ENCODE results near the gene UCHL5. TPM values are rescaled to one million over a fixed set of nuclear protein-coding genes. Genes with fewer than 3 reads are reported as not detected.
"Not testable (repeated sequence)": the region's sequence is repeated elsewhere in the genome, so short reads cannot be mapped to it uniquely, and the experiment has no call there.

The UCHL5 gene
- total and polyA plus RNA-seq, 2 donors (not counting 1 experiment from before 2014, with no cell fraction given): 19.5 to 29.6 TPM

GRCh38 chr1:192994141-192994540, 65.0 kb downstream of the UCHL5 start:
- H3K4me2 ChIP-seq (ENCODE audit: extremely low read depth, insufficient read depth, low read length): no peak overlapping the region
- no peaks in the 10 kb centered on the region for H3K36me3 ChIP-seq (ENCODE audit: control insufficient read depth, insufficient read depth, low read length)
- no peaks in the 10 kb centered on the region for H3K79me2 ChIP-seq (ENCODE audit: control insufficient read depth, insufficient read depth, low read length)
- no peaks in the 10 kb centered on the region for H4K20me1 ChIP-seq (ENCODE audit: control insufficient read depth, extremely low read depth, insufficient read depth, low read length)
- no peak overlapping the region for H2AFZ ChIP-seq (ENCODE audit: low read length)
- TF ChIP-seq EZH2 (IDR thresholded peaks at IDR 0.05; ENCODE audit: low read length, missing control alignments): no peak
- TF ChIP-seq, protein P1, sequence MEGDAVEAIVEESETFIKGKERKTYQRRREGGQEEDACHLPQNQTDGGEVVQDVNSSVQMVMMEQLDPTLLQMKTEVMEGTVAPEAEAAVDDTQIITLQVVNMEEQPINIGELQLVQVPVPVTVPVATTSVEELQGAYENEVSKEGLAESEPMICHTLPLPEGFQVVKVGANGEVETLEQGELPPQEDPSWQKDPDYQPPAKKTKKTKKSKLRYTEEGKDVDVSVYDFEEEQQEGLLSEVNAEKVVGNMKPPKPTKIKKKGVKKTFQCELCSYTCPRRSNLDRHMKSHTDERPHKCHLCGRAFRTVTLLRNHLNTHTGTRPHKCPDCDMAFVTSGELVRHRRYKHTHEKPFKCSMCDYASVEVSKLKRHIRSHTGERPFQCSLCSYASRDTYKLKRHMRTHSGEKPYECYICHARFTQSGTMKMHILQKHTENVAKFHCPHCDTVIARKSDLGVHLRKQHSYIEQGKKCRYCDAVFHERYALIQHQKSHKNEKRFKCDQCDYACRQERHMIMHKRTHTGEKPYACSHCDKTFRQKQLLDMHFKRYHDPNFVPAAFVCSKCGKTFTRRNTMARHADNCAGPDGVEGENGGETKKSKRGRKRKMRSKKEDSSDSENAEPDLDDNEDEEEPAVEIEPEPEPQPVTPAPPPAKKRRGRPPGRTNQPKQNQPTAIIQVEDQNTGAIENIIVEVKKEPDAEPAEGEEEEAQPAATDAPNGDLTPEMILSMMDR (conservative IDR thresholded peaks at IDR 0.05 in 1 of 2, IDR thresholded peaks at IDR 0.05 in 1 of 2; ENCODE audit: low read depth in 1 of 2, low read length in 2 of 2): no peak
- H3K27me3 ChIP-seq (ENCODE audit: control insufficient read depth, insufficient read depth, low read length): no peaks in the 10 kb centered on the region
- H3K4me3 ChIP-seq (replicated peaks in 1 of 4; ENCODE audit: control extremely low read depth in 1 of 4, insufficient read depth in 1 of 4, low read depth in 3 of 4, low read length in 4 of 4): no peak overlapping the region
- no peak overlapping the region for H3K27ac ChIP-seq (ENCODE audit: insufficient read depth, low read length)
- H3K9ac ChIP-seq (ENCODE audit: insufficient read depth, low read length): no peak overlapping the region
- DNase-seq (ENCODE audit: low read depth in 2 of 2): no peak
- no peaks in the 10 kb centered on the region for H3K4me1 ChIP-seq (ENCODE audit: control insufficient read depth, extremely low read depth, insufficient read depth, low read length)
- H3K9me3 ChIP-seq (ENCODE audit: control insufficient read depth, insufficient read depth, low read depth, low read length): no peaks in the 10 kb centered on the region

DNA sequence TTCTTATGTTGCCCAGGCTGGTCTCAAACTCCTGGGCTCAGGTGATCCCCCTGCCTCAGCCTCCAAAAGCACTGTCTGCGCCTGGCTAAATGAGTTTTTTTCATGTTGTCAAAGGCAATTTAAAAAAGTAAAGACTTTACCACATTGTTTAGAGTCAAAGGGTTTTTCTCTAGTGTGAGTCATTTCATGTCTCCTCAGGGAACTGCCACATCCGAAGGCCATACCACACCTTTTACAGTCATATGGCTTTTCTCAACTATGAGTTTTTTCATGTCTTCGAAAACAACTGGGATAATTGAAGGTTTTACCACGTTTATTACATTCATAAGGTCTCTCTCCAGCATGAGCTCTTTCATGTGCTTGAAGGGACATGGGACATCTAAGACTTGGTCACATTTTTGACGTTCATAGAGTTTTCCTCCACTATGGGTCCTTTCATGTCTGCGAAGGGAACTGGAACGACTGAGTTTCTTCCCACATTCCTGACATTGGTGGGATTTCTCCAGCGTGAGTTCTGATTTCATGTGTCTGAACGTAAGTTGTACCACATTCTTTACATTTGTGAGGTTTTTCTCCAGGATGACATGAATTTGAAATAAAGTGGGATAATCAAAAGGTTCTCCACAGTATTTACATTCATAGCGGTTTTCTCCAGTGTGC, 65.6 kb downstream of the UCHL5 start:
- Histone ChIP-seq H3K4me1 (ENCODE audit: control insufficient read depth, extremely low read depth, insufficient read depth, low read length) (no peaks in the 10 kb centered on the region), H3K79me2 (ENCODE audit: control insufficient read depth, insufficient read depth, low read length) (no peaks in the 10 kb centered on the region), H3K36me3 (ENCODE audit: control insufficient read depth, insufficient read depth, low read length) (no peaks in the 10 kb centered on the region), H3K4me2 (ENCODE audit: extremely low read depth, insufficient read depth, low read length) (no peak overlapping the region), H3K27ac (ENCODE audit: insufficient read depth, low read length) (no peak overlapping the region), H3K9me3 (ENCODE audit: control insufficient read depth, insufficient read depth, low read depth, low read length) (no peaks in the 10 kb centered on the region), H3K4me3 (replicated peaks in 1 of 4; ENCODE audit: control extremely low read depth in 1 of 4, insufficient read depth in 1 of 4, low read depth in 3 of 4, low read length in 4 of 4) (no peak overlapping the region), H4K20me1 (ENCODE audit: control insufficient read depth, extremely low read depth, insufficient read depth, low read length) (no peaks in the 10 kb centered on the region), H3K27me3 (ENCODE audit: control insufficient read depth, insufficient read depth, low read length) (no peaks in the 10 kb centered on the region), H3K9ac (ENCODE audit: insufficient read depth, low read length) (no peak overlapping the region), H2AFZ (ENCODE audit: low read length) (no peak overlapping the region)
- TF ChIP-seq EZH2 (IDR thresholded peaks at IDR 0.05; ENCODE audit: low read length, missing control alignments): no peak
- TF ChIP-seq, protein P1 (conservative IDR thresholded peaks at IDR 0.05 in 1 of 2, IDR thresholded peaks at IDR 0.05 in 1 of 2; ENCODE audit: low read depth in 1 of 2, low read length in 2 of 2): no peak
- peak in 1 of 2 donors; percentile 42 for DNase-seq (ENCODE audit: low read depth in 2 of 2)

DNA sequence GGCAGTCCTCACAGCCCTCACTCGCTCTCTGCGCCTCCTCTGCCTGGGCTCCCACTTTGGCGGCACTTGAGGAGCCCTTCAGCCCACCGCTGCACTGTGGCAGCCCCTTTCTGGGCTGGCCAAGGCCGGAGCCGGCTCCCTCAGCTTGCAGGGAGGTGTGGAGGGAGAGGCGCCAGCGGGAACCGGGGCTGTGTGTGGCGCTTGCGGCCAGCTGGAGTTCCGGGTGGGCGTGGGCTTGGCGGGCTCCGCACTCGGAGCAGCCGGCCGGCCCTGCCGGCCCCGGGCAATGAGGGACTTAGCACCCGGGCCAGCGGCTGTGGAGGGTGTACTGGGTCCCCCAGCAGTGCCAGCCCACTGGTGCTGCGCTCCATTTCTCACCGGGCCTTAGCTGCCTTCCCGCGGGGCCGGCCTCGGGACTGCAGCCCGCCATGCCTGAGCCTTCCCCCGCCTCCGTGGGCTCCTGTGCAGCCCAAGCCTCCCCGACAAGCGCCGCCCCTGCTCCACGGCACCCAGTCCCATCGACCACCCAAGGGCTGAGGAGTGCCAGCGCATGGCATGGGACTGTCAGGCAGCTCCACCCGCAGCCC, 72.3 kb downstream of the UCHL5 start:
- H4K20me1 ChIP-seq (ENCODE audit: control insufficient read depth, extremely low read depth, insufficient read depth, low read length); H3K4me3 ChIP-seq (replicated peaks in 1 of 4; ENCODE audit: control extremely low read depth in 1 of 4, insufficient read depth in 1 of 4, low read depth in 3 of 4, low read length in 4 of 4); H3K4me2 ChIP-seq (ENCODE audit: extremely low read depth, insufficient read depth, low read length); H3K4me1 ChIP-seq (ENCODE audit: control insufficient read depth, extremely low read depth, insufficient read depth, low read length); H3K9ac ChIP-seq (ENCODE audit: insufficient read depth, low read length); H3K27ac ChIP-seq (ENCODE audit: insufficient read depth, low read length); H3K9me3 ChIP-seq (ENCODE audit: control insufficient read depth, insufficient read depth, low read depth, low read length); H3K79me2 ChIP-seq (ENCODE audit: control insufficient read depth, insufficient read depth, low read length); DNase-seq (ENCODE audit: low read depth in 2 of 2); H3K36me3 ChIP-seq (ENCODE audit: control insufficient read depth, insufficient read depth, low read length); H2AFZ ChIP-seq (ENCODE audit: low read length); H3K27me3 ChIP-seq (ENCODE audit: control insufficient read depth, insufficient read depth, low read length): not testable (repeated sequence)

Measured in fibroblast of lung (primary cell).